ENCODE results near the gene IPO4.

IPO4 gene

GRCh38 chr14:24145690-24146452 is 42.7 kb downstream of the IPO4 start:
- no peak for DNase-seq

GRCh38 chr14:24145219-24145618 is 43.4 kb downstream of the IPO4 start:
- no peak for DNase-seq

GRCh38 chr14:24144451-24144850 is 44.2 kb downstream of the IPO4 start:
- DNase-seq = no peak

- no peak for DNase-seq
Measured at GRCh38 chr14:24143511-24143910, 45.1 kb downstream of the IPO4 start.

GRCh38 chr14:24141097-24141880 is 47.3 kb downstream of the IPO4 start, which contains the start of gene EMC9:
EMC9 (minus strand) TSS chr14:24141591; CDS start chr14:24141304, 287 bp downstream.
- peak; percentile 100 for DNase-seq

GRCh38 chr14:24139272-24139934 is 49.2 kb downstream of the IPO4 start:
- peak; percentile 12 for DNase-seq

GRCh38 chr14:24138396-24139271 is 50.0 kb downstream of the IPO4 start:
- no peak for DNase-seq

GRCh38 chr14:24137529-24138395 is 50.9 kb downstream of the IPO4 start:
- DNase-seq = no peak

- peak; percentile 25 for DNase-seq
Measured at GRCh38 chr14:24136684-24137528, 51.7 kb downstream of the IPO4 start.

GRCh38 chr14:24135834-24136683 is 52.6 kb downstream of the IPO4 start, which contains the start of gene PSME1:
PSME1 (plus strand) TSS chr14:24136194; CDS start chr14:24136263, 69 bp downstream.
- peak; percentile 94 for DNase-seq

- DNase-seq = no peak
Measured at GRCh38 chr14:24135584-24135833, 53.1 kb downstream of the IPO4 start.

- no peak for DNase-seq
Measured at GRCh38 chr14:24133735-24134134, 54.9 kb downstream of the IPO4 start.

- DNase-seq = no peak
Measured at GRCh38 chr14:24132976-24133375, 55.6 kb downstream of the IPO4 start.

GRCh38 chr14:24132061-24132685 is 56.4 kb downstream of the IPO4 start:
- DNase-seq = peak; percentile 70

GRCh38 chr14:24131549-24131966 is 57.1 kb downstream of the IPO4 start:
- DNase-seq = no peak

GRCh38 chr14:24130717-24131548 is 57.7 kb downstream of the IPO4 start:
- no peak for DNase-seq

GRCh38 chr14:24130380-24130716 is 58.3 kb downstream of the IPO4 start, which contains the start of gene FITM1:
FITM1 (plus strand) TSS chr14:24130659; CDS start chr14:24131564, 905 bp downstream.
- DNase-seq = no peak
